NCI-H446 (cell line): ENCODE measurements around the gene KANSL3.
"Not testable (repeated sequence)": the region's sequence is repeated elsewhere in the genome, so short reads cannot be mapped to it uniquely, and the experiment has no call there.

ENCODE experiments used
- DNase-seq, 2 experiments: peaks; one replicate each; lab custom pipeline; 2025; lab: John Stamatoyannopoulos, UW

KANSL3 gene

GRCh38 chr2:96654791-96655190 is 16.7 kb upstream of the KANSL3 start:
- DNase-seq = not testable (repeated sequence)

DNA sequence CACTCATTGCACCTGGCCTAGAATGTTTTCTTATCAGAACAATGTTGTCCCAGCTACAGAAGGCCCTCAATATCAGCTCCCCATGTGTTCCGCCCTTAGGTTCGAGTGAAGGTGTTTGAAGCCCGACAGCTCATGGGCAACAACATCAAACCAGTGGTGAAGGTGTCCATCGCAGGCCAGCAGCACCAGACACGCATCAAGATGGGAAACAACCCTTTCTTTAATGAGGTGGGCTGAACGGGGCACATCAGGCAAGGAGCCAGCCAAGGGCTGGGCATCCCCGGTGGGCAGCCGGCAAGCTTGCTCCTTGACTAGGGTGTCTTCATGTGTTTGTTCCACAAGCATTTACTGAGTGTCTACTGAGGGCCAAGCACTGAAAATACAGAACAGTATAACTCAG is 13.7 kb upstream of the KANSL3 start:
- DNase-seq = no peak

DNA sequence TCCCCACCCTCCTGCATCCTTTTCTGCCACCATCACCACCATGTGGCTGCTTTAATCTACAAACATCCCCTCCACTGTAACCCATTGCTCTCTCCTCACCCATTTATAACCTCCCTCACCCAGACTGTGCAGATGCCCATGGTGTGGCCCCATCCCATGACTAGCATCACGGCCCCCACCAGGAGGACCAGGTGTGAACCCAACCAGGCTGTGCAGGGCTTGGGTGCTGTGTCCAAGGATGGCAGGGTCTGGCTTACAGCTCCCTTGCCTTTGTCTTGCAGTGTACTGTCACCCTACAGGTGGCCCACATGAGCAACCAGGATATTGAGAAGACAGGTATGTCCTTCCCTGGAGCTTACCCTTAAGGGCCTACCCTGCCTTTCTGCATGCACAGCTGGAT is 11.2 kb upstream of the KANSL3 start:
- no peak for DNase-seq

DNA sequence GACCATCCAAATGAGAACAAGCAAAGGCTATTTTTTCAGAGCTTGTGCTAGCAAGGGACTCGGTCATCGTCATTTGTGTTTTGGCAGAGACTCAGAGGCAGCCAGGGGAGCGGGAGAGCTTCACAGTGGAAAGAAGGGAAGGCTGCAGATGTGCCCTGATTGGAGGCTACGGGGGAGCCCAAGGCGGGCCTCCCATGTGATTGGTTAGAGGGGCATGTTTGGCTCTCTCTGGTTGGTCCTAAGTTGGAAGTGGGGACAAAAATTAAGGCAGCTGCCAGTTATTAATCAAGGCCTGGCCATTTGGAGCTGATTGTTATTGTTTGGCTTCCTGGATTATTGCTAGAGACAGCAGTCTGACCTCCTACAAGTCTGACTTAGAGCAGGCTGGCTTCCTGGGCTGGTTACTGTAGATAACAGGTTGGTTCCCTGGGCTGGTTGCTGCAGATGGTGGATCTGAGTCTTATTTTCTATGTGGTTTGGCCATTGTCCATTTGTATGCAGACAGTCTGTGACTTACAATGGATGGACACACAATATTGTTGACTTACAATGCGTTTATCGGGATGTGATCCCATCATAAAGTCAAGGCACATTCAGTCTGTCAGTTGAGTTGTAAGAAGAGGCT is 10.3 kb upstream of the KANSL3 start:
- DNase-seq = no peak

- no peak for DNase-seq
Measured at GRCh38 chr2:96647681-96648080, 9.6 kb upstream of the KANSL3 start.

GRCh38 chr2:96642564-96643360 is 4.7 kb upstream of the KANSL3 start, which contains the start of gene FER1L5:
Gene FER1L5, plus strand, starts transcription at chr2:96642764. Its CDS starts 73 bp downstream, at chr2:96642837.
- DNase-seq = no peak

GRCh38 chr2:96637385-96638143 is 548 bp downstream of the KANSL3 start:
- DNase-seq = peak; percentile 64 to 74

DNA sequence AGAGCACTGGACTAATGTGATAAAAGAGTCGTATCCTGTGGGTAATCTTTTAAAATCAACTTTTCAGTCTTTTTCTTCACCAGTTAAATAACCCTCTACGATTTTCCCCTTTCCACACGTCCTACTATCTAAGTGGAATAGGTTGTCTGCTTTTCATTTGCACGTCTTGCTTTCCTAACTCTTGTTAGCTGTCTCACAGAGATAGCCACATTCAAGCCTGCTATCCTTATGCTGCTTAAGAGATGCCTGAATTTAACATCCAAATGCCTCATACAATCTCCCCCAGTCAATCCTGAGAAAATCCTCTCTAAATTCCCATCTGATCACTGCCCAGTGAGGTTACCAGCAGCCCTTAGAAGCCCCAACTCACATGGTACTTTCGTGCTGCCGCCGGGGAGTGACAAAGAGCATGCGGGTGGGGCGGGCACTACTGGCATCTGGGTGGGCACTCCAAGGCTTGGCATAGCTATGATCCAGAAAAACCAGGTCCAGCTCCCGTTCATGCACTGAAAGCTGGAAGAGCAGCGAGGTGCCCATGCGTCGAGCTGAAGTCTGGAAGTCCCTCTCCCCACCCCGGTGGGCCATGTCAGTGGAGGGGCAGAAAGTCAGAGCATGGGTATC is 1.5 kb downstream of the KANSL3 start:
- DNase-seq = no peak

- DNase-seq = no peak
Measured at GRCh38 chr2:96633641-96634040, 4.5 kb downstream of the KANSL3 start.

GRCh38 chr2:96631804-96632435 is 6.2 kb downstream of the KANSL3 start:
- DNase-seq = no peak

- DNase-seq = no peak
Measured at GRCh38 chr2:96626553-96626942, 11.6 kb downstream of the KANSL3 start.

DNA sequence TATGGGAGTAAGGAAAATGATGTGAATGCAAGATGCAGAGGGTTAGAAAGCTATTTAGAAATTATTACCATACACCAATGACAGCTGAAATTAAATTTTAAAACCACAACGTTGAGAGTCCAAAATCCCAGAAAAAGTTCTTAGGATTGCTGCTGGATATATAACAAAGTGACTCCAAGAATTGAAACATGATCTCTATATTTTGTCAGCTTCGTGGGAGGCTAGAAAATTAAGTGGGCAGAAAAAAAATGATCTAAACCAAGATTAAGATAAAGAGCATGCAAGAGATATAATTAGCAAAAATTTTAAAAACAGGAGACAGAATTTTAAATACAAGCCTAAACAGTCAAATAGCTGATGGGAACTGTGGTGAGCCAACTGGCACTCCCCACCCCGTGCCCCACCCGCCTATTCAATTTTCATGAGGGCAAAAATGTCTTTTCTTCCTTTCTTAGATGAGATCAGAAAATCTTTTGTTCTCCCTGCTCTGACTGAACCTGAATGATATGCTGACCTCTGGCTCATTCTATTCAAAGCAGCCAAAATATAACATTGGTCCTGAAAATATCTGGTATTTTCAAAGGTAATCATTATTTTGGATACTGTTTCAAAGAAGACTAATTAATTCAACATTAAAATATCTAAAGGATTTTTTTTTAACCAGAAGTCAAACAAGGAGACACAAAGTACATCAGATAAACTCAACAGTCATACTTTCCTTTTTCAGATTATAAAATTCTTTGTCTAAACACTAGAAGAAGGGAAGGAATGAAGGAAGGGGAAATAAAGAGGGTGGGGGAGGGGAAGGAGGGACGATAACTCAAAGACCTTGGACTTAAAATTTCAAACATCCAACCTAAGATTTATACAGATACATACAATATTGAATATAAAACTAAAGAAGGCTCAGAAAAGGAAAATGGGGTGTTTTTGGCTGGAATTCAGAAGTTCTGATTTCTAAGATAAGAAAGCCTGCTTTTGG is 12.2 kb downstream of the KANSL3 start:
- DNase-seq = no peak

DNA sequence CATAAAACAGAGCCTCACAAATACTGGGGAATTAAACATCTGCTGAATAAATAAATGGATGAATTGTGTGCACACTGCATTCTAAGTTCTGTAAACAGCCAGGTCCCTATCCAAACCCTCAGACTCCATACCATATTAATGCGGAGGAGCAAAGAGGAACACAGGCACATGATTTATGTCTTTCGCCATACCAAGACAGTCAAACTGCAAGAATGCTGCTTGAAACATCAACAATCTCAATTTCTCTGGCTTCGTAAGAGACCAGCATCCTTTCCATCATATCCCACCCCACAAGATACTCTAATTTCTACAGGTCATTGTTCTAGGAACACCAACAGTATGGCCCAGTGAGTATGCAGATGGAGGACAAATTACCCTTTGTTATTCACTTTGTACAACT is 15.0 kb downstream of the KANSL3 start:
- no peak for DNase-seq

DNA sequence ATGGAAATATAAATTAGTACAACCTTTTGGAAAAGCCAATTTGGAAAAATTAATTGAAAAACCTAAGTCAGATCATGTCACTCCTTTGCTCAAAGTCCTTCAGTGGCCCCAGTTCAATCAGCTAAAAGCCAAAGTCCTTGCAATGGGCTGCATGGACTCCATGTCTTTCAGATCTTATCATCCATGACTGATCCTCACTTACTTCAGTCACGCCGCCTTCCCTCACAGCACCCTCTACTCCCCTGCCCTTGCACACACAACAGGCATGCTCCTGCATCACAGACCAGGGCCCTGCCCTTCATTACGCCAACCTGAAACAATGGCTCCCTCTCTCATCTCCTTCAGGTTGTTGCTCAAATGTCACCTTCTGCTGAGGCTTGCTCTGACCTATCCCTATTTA is 15.6 kb downstream of the KANSL3 start:
- no peak for DNase-seq

DNA sequence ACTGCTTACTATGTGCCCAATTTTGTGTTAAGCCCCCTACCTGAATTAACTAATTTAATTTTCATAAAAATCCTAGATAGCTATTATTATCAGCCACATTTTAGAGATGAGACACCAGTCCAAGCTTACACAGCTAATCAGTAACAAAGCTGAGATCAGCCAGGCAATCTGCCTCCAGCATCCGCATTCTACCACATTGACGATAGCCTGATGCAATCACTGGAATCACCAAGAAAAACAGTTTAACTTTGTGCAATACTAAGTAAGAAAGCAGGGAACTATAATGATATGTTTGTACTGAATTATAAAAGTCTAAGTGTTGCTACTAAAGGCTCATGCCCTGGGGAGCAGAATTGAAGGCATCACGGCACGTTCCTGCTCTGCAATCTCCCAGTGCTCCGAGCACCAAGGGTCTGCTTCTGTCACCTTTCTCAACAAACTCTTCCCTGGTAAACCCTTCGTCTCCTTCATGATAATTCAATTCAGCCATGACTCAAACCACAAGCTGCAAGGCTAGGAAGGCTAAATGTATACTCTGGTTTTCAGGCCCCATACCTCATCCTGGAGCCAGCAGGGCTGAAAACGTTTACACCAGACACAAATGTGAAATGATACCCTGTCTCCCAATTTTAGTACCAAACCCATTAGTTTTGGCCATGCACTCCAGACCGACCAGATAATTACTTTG is 19.4 kb downstream of the KANSL3 start:
- DNase-seq = no peak

DNA sequence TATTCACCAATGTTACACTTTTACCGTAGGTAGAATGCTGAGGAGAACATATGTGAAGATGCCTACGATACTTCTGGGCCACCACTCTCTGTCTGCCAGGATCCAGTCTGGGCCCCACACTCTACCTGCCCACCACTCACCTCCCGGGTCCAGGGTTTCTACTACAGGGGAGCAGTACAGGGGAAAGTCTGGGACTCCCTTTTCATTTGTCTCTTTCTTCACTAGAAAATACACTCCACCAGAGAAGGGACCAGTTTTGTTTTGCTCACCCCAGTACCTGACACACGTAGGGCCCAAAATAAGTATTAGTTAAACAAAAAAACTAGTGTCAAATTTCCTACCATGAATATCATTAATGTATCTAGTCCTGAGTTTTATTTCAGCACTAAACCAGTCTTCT is 21.1 kb downstream of the KANSL3 start:
- DNase-seq = no peak

DNA sequence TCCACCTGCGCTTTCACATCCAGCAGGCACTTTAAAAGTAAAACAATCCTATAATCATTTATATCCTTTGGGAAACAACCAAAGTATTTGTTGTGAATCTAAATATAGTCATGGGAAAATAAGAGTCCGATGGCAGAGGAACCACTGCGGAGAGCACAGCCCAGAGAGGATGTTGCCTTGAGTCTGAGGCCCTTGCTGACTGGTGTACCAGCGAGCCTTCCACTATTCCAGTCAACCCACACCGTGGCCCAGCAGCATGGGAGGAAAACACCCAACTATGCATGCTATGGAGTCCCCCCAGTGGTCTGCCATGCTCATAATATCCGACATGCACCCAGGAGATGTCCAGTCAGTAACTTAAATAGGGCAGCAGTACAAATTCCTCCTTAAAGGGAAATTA is 21.6 kb downstream of the KANSL3 start:
- no peak for DNase-seq

GRCh38 chr2:96616128-96616527 is 22.0 kb downstream of the KANSL3 start:
- no peak for DNase-seq

- DNase-seq = no peak
Measured at GRCh38 chr2:96608469-96609455, 29.4 kb downstream of the KANSL3 start.
